PFSK-1 (cell line): Measurements from ENCODE around the gene SH2D1A.

ENCODE experiments used
- FOXP2 ChIP-seq: optimal IDR thresholded peaks from 2 replicates; pipeline ENCODE3; 2011; ENCODE audit warnings: borderline replicate concordance, control low read depth, inconsistent platforms; ENCODE audit not compliant: insufficient read depth; ENCODE audit errors: extremely low read length, extremely low read depth
- POLR2AphosphoS5 ChIP-seq: IDR thresholded peaks from 2 replicates; pipeline ENCODE4 v1.6.1; 2012; ENCODE audit warnings: low read depth, mild to moderate bottlenecking, control low read depth, low read length, moderate library complexity
- SIN3A ChIP-seq: IDR thresholded peaks from 2 replicates; pipeline ENCODE4 v1.6.1; 2012; ENCODE audit warnings: mild to moderate bottlenecking, low read length, moderate library complexity, borderline replicate concordance; ENCODE audit not compliant: insufficient read depth
- TAF1 ChIP-seq: IDR thresholded peaks from 2 replicates; pipeline ENCODE4 v1.6.1; 2012; ENCODE audit warnings: low read length, control low read depth, borderline replicate concordance; ENCODE audit not compliant: insufficient read depth
- TF ChIP-seq, protein P1 (sequence below), 2 experiments: IDR thresholded peaks; 2 replicates each; pipeline versions ENCODE4 v1.6.1 to v1.8.0; 2011 to 2012; ENCODE audit warnings: low read depth in 2 of 2, low read length in 2 of 2, control low read depth in 1 of 2, inconsistent platforms in 1 of 2, mild to moderate bottlenecking in 1 of 2, moderate library complexity in 1 of 2; ENCODE audit not compliant: insufficient read depth in 1 of 2

DNA sequence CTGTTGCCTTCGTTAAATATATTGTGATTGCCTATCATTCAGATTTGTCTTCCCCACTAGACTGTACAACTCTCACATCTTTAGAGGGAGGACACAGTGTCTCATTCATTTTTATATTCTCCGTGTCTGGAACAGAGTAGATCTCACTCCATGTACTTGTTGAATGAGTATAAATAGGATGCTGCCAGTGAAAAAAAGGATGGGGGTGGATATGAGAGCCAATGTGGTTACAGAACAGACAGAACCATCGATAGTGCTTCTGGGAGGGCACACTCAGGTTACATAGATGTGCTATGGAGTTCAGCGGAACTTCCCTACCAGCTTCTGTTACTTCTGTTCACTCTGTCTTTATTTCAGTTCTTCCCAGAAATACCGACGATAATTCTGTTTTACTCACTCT, 66.9 kb downstream of the SH2D1A start:
- TF ChIP-seq SIN3A (no peak), TAF1 (no peak), POLR2AphosphoS5 (no peak), FOXP2 (no peak)
- TF ChIP-seq, protein P1, sequence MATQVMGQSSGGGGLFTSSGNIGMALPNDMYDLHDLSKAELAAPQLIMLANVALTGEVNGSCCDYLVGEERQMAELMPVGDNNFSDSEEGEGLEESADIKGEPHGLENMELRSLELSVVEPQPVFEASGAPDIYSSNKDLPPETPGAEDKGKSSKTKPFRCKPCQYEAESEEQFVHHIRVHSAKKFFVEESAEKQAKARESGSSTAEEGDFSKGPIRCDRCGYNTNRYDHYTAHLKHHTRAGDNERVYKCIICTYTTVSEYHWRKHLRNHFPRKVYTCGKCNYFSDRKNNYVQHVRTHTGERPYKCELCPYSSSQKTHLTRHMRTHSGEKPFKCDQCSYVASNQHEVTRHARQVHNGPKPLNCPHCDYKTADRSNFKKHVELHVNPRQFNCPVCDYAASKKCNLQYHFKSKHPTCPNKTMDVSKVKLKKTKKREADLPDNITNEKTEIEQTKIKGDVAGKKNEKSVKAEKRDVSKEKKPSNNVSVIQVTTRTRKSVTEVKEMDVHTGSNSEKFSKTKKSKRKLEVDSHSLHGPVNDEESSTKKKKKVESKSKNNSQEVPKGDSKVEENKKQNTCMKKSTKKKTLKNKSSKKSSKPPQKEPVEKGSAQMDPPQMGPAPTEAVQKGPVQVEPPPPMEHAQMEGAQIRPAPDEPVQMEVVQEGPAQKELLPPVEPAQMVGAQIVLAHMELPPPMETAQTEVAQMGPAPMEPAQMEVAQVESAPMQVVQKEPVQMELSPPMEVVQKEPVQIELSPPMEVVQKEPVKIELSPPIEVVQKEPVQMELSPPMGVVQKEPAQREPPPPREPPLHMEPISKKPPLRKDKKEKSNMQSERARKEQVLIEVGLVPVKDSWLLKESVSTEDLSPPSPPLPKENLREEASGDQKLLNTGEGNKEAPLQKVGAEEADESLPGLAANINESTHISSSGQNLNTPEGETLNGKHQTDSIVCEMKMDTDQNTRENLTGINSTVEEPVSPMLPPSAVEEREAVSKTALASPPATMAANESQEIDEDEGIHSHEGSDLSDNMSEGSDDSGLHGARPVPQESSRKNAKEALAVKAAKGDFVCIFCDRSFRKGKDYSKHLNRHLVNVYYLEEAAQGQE (IDR thresholded peaks at IDR 0.05; ENCODE audit: insufficient read depth in 1 of 2, low read depth in 2 of 2, low read length in 2 of 2): no peak
